GM12873 (cell line): ENCODE data around the gene JPH4.

Experiments used
- TF ChIP-seq, protein P1 (sequence below): IDR thresholded peaks from 2 replicates; pipeline ENCODE4 v1.5.1; 2012; ENCODE audit warnings: low read depth, mild to moderate bottlenecking, moderate library complexity, low read length, control low read depth; ENCODE audit not compliant: insufficient read depth; ENCODE audit errors: missing control alignments

JPH4 gene

GRCh38 chr14:23518709-23519108, 59.9 kb downstream of the JPH4 start:
- TF ChIP-seq, protein P1, sequence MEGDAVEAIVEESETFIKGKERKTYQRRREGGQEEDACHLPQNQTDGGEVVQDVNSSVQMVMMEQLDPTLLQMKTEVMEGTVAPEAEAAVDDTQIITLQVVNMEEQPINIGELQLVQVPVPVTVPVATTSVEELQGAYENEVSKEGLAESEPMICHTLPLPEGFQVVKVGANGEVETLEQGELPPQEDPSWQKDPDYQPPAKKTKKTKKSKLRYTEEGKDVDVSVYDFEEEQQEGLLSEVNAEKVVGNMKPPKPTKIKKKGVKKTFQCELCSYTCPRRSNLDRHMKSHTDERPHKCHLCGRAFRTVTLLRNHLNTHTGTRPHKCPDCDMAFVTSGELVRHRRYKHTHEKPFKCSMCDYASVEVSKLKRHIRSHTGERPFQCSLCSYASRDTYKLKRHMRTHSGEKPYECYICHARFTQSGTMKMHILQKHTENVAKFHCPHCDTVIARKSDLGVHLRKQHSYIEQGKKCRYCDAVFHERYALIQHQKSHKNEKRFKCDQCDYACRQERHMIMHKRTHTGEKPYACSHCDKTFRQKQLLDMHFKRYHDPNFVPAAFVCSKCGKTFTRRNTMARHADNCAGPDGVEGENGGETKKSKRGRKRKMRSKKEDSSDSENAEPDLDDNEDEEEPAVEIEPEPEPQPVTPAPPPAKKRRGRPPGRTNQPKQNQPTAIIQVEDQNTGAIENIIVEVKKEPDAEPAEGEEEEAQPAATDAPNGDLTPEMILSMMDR, result no peak
